Panc1 (cell line): ENCODE measurements around the gene FAM163B. TPM values are rescaled to one million over a fixed set of nuclear protein-coding genes. Genes with fewer than 3 reads are reported as not detected.

ENCODE experiments used
- ATAC-seq: fragments of 200-7000 bp; cut with Tn5 transposase; 2 replicates; pipeline ENCODE4 v1.9.1; 2020; ENCODE audit warnings: mild to moderate bottlenecking, moderate library complexity
- BruUV-seq: library from RNA; stranded (reverse); fragments of 400-500 nt; replicated peaks from 2 replicates; lab custom pipeline; 2021; lab: Mats Ljungman, UMichigan
- CTCF ChIA-PET: fragments of 300-600 bp; sonication (Branson Sonifier 250); formaldehyde crosslinking; loops from one replicate; lab custom pipeline; 2022; ENCODE audit warnings: antibody characterized with exemption; lab: Charles Lee
- POLR2A ChIA-PET: fragments of 300-600 bp; sonication (Branson Sonifier 250); formaldehyde crosslinking; loops from one replicate; lab custom pipeline; 2022; ENCODE audit warnings: antibody characterized with exemption; lab: Charles Lee
- DNase-seq: peaks from one replicate; pipeline ENCODE4 v3.0.0-alpha.2; 2010; ENCODE audit warnings: low read depth, low spot score
- H3K27ac ChIP-seq: 2 replicates; pipeline ENCODE4 v1.5.1; 2011; ENCODE audit warnings: mild to moderate bottlenecking, low read length, inconsistent platforms
- H3K27me3 ChIP-seq: fragments of 200-500 bp; sonication (Bioruptor generic); 2 replicates; pipeline ENCODE4 v1.6.0; 2014; ENCODE audit warnings: low read length, inconsistent platforms; ENCODE audit not compliant: control insufficient read depth, insufficient read depth
- H3K36me3 ChIP-seq: fragments of 200-500 bp; sonication (Bioruptor generic); 2 replicates; pipeline ENCODE4 v1.5.1; 2014; ENCODE audit warnings: inconsistent platforms, mild to moderate bottlenecking, low read length, moderate library complexity; ENCODE audit not compliant: control insufficient read depth, insufficient read depth
- H3K4me1 ChIP-seq: 2 replicates; pipeline ENCODE4 v1.5.1; 2011; ENCODE audit warnings: inconsistent platforms, mild to moderate bottlenecking, low read length, moderate library complexity; ENCODE audit not compliant: control insufficient read depth, insufficient read depth
- H3K4me3 ChIP-seq, 2 experiments: 2 replicates each; pipeline ENCODE4 v1.5.1; 2011 to 2012; ENCODE audit warnings: low read depth in 2 of 2, low read length in 2 of 2, mild to moderate bottlenecking in 2 of 2, inconsistent platforms in 1 of 2, moderate library complexity in 1 of 2
- H3K9me3 ChIP-seq: fragments of 200-500 bp; sonication (Bioruptor generic); 2 replicates; pipeline ENCODE4 v1.5.1; 2014; ENCODE audit warnings: low read depth, mild to moderate bottlenecking, inconsistent platforms, low read length, moderate library complexity; ENCODE audit not compliant: control insufficient read depth, insufficient read depth
- POLR2AphosphoS5 ChIP-seq: IDR thresholded peaks from 2 replicates; pipeline ENCODE4 v1.6.1; 2012; ENCODE audit warnings: mild to moderate bottlenecking, low read depth, low read length, moderate library complexity
- REST ChIP-seq, 2 experiments: IDR thresholded peaks; 2 replicates each; pipeline ENCODE4 v1.6.1; 2011 to 2012; ENCODE audit warnings: low read depth in 2 of 2, control low read depth in 1 of 2, low read length in 1 of 2, mild to moderate bottlenecking in 1 of 2, moderate library complexity in 1 of 2; ENCODE audit not compliant: insufficient read depth in 1 of 2
- SIN3A ChIP-seq: IDR thresholded peaks from 2 replicates; pipeline ENCODE4 v1.6.1; 2012; ENCODE audit warnings: low read depth, mild to moderate bottlenecking, low read length, moderate library complexity, borderline replicate concordance; ENCODE audit not compliant: insufficient read depth
- TCF7L2 ChIP-seq: IDR thresholded peaks from 2 replicates; pipeline ENCODE4 v1.6.1; 2011; ENCODE audit warnings: mild to moderate bottlenecking, low read depth, low read length, inconsistent platforms
- in situ Hi-C: cut with HindIII; loops from 2 replicates; pipeline ENCODE4 v1.10.0; 2016; ENCODE audit warnings: low sequenced_read_pairs, low pct_unique_long_range_greater_than_20kb
- intact Hi-C: fragments of 100-400 bp; cut with micrococcal nuclease; formaldehyde crosslinking; loops from one replicate; pipeline ENCODE4 v1.10.0; 2022; ENCODE audit not compliant: unreplicated experiment
- total RNA-seq: library from RNA; stranded (reverse); gene quantifications from one replicate; pipeline ENCODE4 v1.2.1, GENCODE V29; 2021; ENCODE audit not compliant: unreplicated experiment
- TF ChIP-seq, protein P1 (sequence below): fragments of 450-650 bp; IDR thresholded peaks from 2 replicates; pipeline ENCODE4 v1.5.1; 2017; ENCODE audit warnings: mild to moderate bottlenecking

Gene FAM163B
- total RNA-seq, 1 experiment from 2014 or later, result not detected

DNA sequence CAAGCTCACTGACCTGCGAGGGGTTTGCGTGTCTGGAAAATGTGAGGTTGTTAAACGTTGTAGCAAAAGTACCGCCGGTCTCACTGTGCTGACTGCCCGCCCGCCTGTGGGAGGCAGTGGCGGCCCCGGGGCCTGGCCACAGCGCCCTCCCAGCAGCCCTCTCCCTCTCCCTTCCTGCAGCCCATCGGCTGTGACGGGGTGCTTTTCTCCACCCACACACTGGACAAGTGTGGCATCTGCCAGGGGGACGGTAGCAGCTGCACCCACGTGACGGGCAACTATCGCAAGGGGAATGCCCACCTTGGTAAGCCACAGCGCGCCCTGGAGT is 68.5 kb downstream of the FAM163B start:
- ATAC-seq (no peak), DNase-seq (no peak)
- H3K4me1 ChIP-seq, result no peaks in the 10 kb centered on the region
- intact Hi-C loops, result no loop called here
- no peaks in the 10 kb centered on the region for H3K9me3 ChIP-seq
- H3K36me3 ChIP-seq, result no peaks in the 10 kb centered on the region
- H3K27me3 ChIP-seq, result no peaks in the 10 kb centered on the region
- TF ChIP-seq REST (IDR thresholded peaks at IDR 0.05; ENCODE audit: insufficient read depth in 1 of 2, low read depth in 2 of 2, low read length in 1 of 2) (no peak), SIN3A (no peak), TCF7L2 (no peak), POLR2AphosphoS5 (no peak)
- TF ChIP-seq, protein P1, sequence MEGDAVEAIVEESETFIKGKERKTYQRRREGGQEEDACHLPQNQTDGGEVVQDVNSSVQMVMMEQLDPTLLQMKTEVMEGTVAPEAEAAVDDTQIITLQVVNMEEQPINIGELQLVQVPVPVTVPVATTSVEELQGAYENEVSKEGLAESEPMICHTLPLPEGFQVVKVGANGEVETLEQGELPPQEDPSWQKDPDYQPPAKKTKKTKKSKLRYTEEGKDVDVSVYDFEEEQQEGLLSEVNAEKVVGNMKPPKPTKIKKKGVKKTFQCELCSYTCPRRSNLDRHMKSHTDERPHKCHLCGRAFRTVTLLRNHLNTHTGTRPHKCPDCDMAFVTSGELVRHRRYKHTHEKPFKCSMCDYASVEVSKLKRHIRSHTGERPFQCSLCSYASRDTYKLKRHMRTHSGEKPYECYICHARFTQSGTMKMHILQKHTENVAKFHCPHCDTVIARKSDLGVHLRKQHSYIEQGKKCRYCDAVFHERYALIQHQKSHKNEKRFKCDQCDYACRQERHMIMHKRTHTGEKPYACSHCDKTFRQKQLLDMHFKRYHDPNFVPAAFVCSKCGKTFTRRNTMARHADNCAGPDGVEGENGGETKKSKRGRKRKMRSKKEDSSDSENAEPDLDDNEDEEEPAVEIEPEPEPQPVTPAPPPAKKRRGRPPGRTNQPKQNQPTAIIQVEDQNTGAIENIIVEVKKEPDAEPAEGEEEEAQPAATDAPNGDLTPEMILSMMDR, result no peak
- in situ Hi-C loops, result no loop called here
- BruUV-seq, result no TSS peak
- POLR2A ChIA-PET, result no interaction called here
- CTCF ChIA-PET, result no interaction called here
- H3K27ac ChIP-seq, result no peak overlapping the region
- H3K4me3 ChIP-seq, result no peak overlapping the region

DNA sequence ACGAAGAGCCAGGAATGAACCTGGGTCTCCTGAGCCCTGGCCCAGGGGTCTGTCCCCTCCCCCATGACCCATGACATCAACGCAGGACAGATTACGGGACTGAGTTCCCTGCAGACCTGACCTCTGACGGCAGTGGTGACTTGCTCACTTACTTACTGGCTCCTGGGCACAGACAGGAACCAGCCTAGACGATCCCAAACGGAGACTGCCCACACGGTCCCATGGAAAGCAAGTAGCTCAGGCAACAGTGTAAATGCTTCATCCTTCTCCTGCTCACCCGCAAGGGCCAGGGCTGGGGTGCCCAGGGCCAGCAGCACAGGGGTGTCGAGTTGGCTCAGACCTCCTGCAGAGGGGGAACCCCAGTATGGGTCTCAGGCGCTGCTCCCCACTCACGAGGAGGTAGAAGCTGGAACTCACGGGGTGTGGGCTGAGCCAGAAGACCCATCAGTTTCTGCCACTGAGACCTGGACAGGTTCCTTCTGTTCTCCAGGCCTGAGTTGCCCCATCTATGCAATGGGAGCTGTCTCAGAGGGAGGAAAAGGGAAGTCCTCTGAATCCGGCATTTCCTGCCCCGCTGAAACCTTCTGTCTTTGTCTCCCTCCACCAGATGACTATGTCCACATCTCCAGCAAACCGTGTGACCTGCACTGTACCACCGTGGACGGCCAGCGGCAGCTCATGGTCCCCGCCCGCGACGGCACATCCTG is 69.0 kb downstream of the FAM163B start:
- H3K27ac ChIP-seq, result no peak overlapping the region
- in situ Hi-C loops (no loop called here), intact Hi-C loops (no loop called here)
- ChIA-PET CTCF (no interaction called here), POLR2A (no interaction called here)
- DNase-seq, result no peak
- H3K9me3 ChIP-seq, result no peaks in the 10 kb centered on the region
- no peaks in the 10 kb centered on the region for H3K36me3 ChIP-seq
- H3K27me3 ChIP-seq, result no peaks in the 10 kb centered on the region
- no peaks in the 10 kb centered on the region for H3K4me1 ChIP-seq
- no peak overlapping the region for H3K4me3 ChIP-seq
- no peak for ATAC-seq
- TF ChIP-seq REST (IDR thresholded peaks at IDR 0.05; ENCODE audit: insufficient read depth in 1 of 2, low read depth in 2 of 2, low read length in 1 of 2), result no peak
- TF ChIP-seq, protein P1, result no peak
- TF ChIP-seq POLR2AphosphoS5, result no peak
- TF ChIP-seq SIN3A, result no peak
- no peak for TF ChIP-seq TCF7L2
- no TSS peak for BruUV-seq
